Measurements from ENCODE around the gene TMEM187.
"Not testable (repeated sequence)": the region's sequence is repeated elsewhere in the genome, so short reads cannot be mapped to it uniquely, and the experiment has no call there.

The TMEM187 gene

GRCh38 chrX:153989973-153990655, 17.6 kb downstream of the TMEM187 start:
- peak overlapping the region; percentile 86 to 90 for H3K27ac Mint-ChIP-seq
- H3K27me3 Mint-ChIP-seq, result no peaks in the 10 kb centered on the region
- H3K4me3 Mint-ChIP-seq, result peak overlapping the region; percentile 70 to 80
- H3K4me1 Mint-ChIP-seq, result peaks cover 22% of the 10 kb centered on the region
- H3K9me3 Mint-ChIP-seq, result no peaks in the 10 kb centered on the region
- peak in 1 of 2 donors; percentile 33 for DNase-seq
- no peak for ATAC-seq

GRCh38 chrX:153991013-153991580, 18.5 kb downstream of the TMEM187 start:
- no peaks in the 10 kb centered on the region for H3K9me3 Mint-ChIP-seq
- H3K4me1 Mint-ChIP-seq, result peaks cover 22% of the 10 kb centered on the region
- no peaks in the 10 kb centered on the region for H3K27me3 Mint-ChIP-seq
- DNase-seq (no peak), ATAC-seq (no peak)
- H3K27ac Mint-ChIP-seq, result peak overlapping the region in 1 of 2 donors; percentile 93
- H3K4me3 Mint-ChIP-seq, result peak overlapping the region; percentile 17 to 55

DNA sequence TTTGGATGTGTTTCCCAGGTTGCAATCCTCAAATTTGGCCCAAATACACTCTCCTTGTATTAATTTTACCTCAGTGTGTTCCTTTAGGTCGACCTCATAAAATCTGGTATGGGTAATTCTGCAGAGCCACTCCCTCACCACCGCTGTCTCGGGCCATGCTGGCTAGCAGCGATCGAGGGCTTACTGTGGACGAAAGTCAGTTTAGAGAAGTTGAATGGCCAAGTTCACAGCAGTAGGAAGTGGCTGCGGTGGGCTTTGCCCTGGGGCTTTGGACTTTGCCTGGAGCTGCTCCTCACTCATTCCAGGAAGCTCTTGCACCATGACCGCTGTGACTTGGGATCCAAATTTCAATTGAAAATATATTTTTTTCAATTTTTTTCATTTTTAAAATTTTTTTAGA, 19.6 kb downstream of the TMEM187 start:
- Mint-ChIP-seq H3K4me1 (peaks cover 22% of the 10 kb centered on the region), H3K27ac (no peak overlapping the region), H3K27me3 (no peaks in the 10 kb centered on the region), H3K9me3 (no peaks in the 10 kb centered on the region), H3K4me3 (no peak overlapping the region)
- DNase-seq (no peak), ATAC-seq (no peak)

GRCh38 chrX:153993079-153993478, 20.5 kb downstream of the TMEM187 start:
- no peak overlapping the region for H3K4me3 Mint-ChIP-seq
- no peaks in the 10 kb centered on the region for H3K9me3 Mint-ChIP-seq
- no peaks in the 10 kb centered on the region for H3K27me3 Mint-ChIP-seq
- no peak overlapping the region for H3K27ac Mint-ChIP-seq
- H3K4me1 Mint-ChIP-seq, result peaks cover 22% of the 10 kb centered on the region
- no peak for DNase-seq
- ATAC-seq, result no peak

DNA sequence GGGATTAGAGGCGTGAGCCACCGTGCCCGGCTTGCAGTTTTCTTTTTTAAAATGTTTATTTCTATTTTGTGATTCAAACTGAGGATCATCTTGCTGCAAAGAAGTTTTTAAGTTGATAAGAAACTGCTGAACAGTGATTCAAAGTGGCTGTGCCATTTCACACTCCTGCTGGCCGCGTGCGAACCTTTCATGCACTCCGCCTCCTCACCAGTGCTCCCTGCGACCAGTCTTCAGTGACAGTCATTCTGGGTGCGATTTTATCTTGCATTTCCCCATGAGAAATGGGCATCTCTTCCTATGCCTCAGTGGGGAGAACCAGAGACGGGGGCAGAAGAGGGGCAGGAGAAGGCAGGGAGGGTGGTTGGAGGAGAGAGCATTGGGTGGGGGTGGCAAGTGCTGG, 21.4 kb downstream of the TMEM187 start:
- Mint-ChIP-seq H3K27ac (no peak overlapping the region), H3K4me1 (peaks cover 22% of the 10 kb centered on the region), H3K4me3 (no peak overlapping the region), H3K9me3 (no peaks in the 10 kb centered on the region), H3K27me3 (no peaks in the 10 kb centered on the region)
- ATAC-seq (no peak), DNase-seq (no peak)

- not testable (repeated sequence) for H3K4me3 Mint-ChIP-seq, H3K9me3 Mint-ChIP-seq, DNase-seq, H3K27ac Mint-ChIP-seq, H3K27me3 Mint-ChIP-seq, ATAC-seq
- peaks cover 19% of the 10 kb centered on the region for H3K4me1 Mint-ChIP-seq
Measured at GRCh38 chrX:153994398-153994797, 21.8 kb downstream of the TMEM187 start.

GRCh38 chrX:153995504-153995903, 22.9 kb downstream of the TMEM187 start:
- peaks cover 9% of the 10 kb centered on the region for H3K4me1 Mint-ChIP-seq
- no peaks in the 10 kb centered on the region for H3K9me3 Mint-ChIP-seq
- H3K27ac Mint-ChIP-seq, result no peak overlapping the region
- DNase-seq, result no peak
- no peaks in the 10 kb centered on the region for H3K27me3 Mint-ChIP-seq
- ATAC-seq, result no peak
- H3K4me3 Mint-ChIP-seq, result no peak overlapping the region

DNA sequence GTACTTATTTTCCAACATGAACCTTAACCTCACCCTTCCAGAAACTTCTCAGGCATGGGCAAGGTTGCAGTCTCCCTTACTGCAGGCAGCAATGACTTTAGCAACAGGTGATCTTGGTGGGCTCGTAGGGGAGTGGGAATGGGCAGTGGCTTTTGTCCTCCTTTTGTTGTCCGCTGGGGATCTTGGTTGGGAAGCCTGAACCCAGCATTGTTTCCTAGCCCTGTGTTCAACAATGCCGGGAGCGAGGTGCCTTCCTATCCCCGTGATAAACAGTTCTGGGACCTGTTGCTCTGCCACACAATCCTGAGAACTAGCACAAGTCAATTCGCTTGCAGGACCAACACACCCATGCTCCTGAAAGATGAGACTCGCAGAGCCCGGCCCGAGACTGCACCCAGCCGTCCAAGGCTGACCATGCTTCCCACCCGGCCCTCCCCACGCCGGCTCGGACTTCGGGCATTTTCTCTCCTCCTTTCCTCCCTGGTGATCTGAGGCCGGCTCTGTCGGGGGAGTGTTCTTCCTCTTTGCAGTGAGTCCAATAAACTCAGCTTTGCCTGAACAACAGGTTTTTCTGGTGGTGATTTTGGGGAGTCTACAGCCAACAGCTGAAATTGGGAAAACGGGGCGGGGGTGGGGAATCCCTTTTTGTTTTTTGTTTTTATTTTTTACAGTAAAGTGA, 26.9 kb downstream of the TMEM187 start:
- H3K4me3 Mint-ChIP-seq, result no peak overlapping the region
- ATAC-seq (no peak), DNase-seq (no peak)
- H3K27ac Mint-ChIP-seq, result peak overlapping the region in 1 of 2 donors; percentile 48
- no peaks in the 10 kb centered on the region for H3K27me3 Mint-ChIP-seq
- H3K4me1 Mint-ChIP-seq, result peaks cover 19% of the 10 kb centered on the region
- no peaks in the 10 kb centered on the region for H3K9me3 Mint-ChIP-seq

DNA sequence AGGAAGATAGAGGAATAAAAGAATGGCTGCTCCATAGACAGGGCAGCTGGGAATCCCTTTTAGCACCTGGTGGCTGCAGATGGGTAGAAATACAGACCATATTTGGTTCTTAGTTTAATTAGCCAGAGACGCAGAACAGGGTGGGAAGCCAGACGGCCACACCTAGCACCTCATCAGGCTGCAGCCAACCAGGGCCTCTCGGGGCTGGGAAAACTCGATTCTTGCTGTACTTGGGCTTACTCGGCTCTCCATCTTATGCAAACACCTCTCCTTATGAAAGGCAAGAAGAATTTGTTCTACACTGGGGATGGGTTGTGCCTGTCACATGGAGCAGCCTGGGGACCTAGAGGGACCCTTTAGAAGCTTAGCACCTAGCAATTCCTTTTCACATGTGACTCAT, 27.5 kb downstream of the TMEM187 start:
- Mint-ChIP-seq H3K27me3 (no peaks in the 10 kb centered on the region), H3K4me3 (no peak overlapping the region), H3K27ac (peak overlapping the region in 1 of 2 donors; percentile 27), H3K9me3 (no peaks in the 10 kb centered on the region), H3K4me1 (peaks cover 19% of the 10 kb centered on the region)
- DNase-seq (no peak), ATAC-seq (no peak)

DNA sequence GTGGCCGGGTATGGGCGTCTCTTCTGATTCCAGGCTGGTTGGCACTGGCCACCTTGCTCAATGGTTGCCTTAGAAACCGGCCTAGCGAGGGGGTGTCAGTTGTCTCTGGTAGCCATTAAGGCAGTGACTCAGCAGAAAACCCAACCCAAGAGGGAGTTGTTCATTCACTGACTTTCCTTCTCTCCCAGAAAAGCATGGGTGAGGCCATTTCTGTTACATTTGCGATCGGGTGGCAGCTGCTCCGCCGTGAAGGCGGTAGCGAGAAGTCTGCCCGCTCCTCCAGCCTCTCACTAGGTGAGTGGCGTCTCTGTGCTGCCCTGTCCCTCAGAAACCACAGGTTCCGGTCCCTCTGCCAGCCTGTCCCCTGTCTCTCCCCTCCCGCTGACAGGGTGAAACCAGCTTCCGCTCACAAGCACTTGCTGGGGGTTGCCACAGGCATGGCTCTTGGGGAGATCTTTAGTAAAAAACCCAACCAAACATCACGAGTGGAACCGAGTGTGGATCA, 29.7 kb downstream of the TMEM187 start:
- peak overlapping the region; percentile 71 to 77 for H3K4me3 Mint-ChIP-seq
- peak; percentile 97 for ATAC-seq
- no peaks in the 10 kb centered on the region for H3K9me3 Mint-ChIP-seq
- DNase-seq, result peak in 1 of 2 donors; percentile 69
- peak overlapping the region; percentile 34 to 82 for H3K27ac Mint-ChIP-seq
- no peaks in the 10 kb centered on the region for H3K27me3 Mint-ChIP-seq
- peaks cover 19% of the 10 kb centered on the region for H3K4me1 Mint-ChIP-seq

DNA sequence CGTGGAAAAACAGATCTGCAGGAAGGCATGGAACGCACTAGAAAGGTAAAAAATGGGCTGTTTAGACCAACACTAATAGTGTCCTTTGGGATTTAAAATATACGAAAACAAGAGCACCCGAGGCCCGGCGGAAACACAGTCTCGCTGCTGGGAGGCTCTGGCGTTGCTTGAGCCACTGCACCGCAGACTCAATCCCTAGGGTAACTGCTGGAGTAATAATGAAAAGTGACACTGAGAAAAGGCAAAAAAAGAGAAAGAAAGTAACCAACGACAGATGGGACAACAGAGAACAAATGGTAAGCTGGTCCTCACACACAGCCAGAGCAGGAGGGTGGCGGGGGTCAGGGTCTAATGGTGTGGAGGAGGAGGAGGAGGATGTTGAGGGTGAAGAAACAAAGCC, 31.8 kb downstream of the TMEM187 start:
- DNase-seq (no peak), ATAC-seq (no peak)
- Mint-ChIP-seq H3K4me3 (no peak overlapping the region), H3K27me3 (no peaks in the 10 kb centered on the region), H3K4me1 (peaks cover 32% of the 10 kb centered on the region), H3K9me3 (no peaks in the 10 kb centered on the region), H3K27ac (peak overlapping the region in 1 of 2 donors; percentile 85)

- Mint-ChIP-seq H3K27me3 (no peaks in the 10 kb centered on the region), H3K4me3 (no peak overlapping the region), H3K9me3 (no peaks in the 10 kb centered on the region), H3K4me1 (peaks cover 32% of the 10 kb centered on the region), H3K27ac (no peak overlapping the region)
- no peak for DNase-seq
- no peak for ATAC-seq
Measured at GRCh38 chrX:154006947-154007346, 34.4 kb downstream of the TMEM187 start.

DNA sequence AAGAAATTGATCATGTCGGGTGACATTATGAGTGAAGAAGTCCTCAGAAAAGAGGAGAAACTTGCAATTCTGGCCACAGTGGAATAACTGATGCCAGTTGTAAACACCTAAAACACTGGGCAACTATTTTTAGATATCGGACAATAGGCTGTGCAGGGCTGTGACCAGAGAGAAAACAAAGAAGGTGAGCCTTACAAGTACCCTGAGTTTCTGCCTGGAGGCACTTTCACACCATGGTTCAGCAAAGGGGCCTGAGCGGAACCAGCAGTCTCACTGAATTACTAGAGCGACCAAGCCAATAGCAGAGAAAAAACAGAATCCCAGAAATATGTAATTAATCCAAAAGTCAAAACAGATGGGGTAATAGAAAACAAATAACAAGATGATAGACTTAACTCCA, 36.0 kb downstream of the TMEM187 start:
- H3K9me3 Mint-ChIP-seq, result no peaks in the 10 kb centered on the region
- no peaks in the 10 kb centered on the region for H3K27me3 Mint-ChIP-seq
- peaks cover 18% of the 10 kb centered on the region for H3K4me1 Mint-ChIP-seq
- DNase-seq (no peak), ATAC-seq (no peak)
- H3K27ac Mint-ChIP-seq, result peak overlapping the region in 1 of 2 donors; percentile 71
- H3K4me3 Mint-ChIP-seq, result no peak overlapping the region

DNA sequence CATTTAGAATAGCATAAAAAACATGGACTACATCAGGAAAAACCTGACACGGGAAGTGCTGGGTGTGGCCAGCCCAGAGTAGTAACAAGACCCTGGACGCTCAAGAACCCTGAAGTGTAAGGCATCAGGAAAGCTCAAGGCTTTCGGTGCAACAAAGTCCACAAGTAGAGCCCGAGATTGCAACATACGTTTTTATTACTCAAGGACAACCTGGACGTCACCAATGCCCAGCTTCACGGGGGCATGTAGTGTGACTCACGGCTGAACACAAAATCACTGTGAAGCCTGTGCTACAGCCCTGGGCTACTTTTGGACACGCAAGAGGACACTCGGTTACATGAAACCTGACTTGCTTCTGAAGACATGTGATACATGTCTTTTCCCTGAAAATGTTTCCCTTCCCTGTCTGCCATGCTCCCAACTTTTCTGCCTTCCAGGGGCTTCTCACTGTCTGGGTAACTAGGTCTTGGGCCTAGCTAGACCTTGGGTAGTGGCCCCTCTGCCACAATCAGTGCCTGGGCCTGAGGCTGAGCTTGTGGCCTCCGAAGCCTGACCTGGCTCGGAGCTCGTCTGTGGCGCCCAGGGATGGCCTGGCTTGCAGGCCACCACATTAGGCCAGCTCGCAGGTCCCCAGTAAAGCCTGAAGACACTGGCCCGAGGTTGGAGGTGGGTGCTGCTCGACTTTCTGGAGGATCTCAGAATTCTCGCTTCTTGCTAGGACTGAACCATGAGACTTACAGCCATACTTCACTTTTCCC, 38.0 kb downstream of the TMEM187 start:
- Mint-ChIP-seq H3K27ac (no peak overlapping the region), H3K4me1 (peaks cover 30% of the 10 kb centered on the region), H3K9me3 (no peaks in the 10 kb centered on the region), H3K4me3 (no peak overlapping the region), H3K27me3 (no peaks in the 10 kb centered on the region)
- ATAC-seq (no peak), DNase-seq (no peak)

Data from stimulated activated naive CD8-positive, alpha-beta T cell treated with anti-CD3 and anti-CD28 coated beads, Interleukin-15, amount 100 ng/mL, for 72 hours (primary cell).